Left forelimb (tissue), 1 donor: ENCODE results near the gene SORL1.
"Not testable (repeated sequence)": the region's sequence is repeated elsewhere in the genome, so short reads cannot be mapped to it uniquely, and the experiment has no call there.

Source experiments
- DNase-seq: peaks from one replicate; pipeline ENCODE4 v3.0.0-alpha.2; 2018; ENCODE audit warnings: low spot score

Gene SORL1

DNA sequence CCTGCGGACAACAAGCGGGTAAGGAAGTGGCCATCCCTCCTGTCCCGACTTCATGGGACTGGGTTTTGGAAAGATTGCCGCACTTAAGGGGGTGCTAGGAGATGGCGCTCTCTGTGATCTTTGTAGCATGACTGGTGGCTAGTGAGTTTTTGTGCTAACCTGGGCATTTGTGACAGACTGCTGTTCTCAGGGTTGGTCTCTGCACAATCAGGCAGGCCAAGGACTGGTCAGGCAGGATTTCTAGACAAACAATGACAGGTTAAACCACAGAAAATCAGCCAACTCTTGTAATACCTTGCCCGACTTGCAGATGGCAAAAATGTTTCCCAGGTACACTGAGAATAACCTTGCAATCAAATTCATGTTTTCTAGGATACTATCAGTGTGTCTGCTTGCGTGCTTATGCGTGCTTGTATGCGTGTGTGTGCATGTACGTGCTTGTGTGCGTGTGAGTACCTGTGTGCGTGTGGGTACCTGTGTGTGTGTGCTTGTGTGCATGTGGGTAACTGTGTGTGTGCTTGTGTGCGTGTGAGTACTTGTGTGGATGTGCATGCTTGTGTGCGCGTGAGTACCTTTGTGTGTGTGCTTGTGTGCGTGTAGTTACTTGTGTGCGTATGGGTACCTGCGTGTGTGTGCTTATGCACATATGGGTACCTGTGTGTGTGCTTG, 26.2 kb downstream of the SORL1 start:
- no peak for DNase-seq

- no peak for DNase-seq
Observed at GRCh38 chr11:121478895-121479697, 27.0 kb downstream of the SORL1 start.

DNA sequence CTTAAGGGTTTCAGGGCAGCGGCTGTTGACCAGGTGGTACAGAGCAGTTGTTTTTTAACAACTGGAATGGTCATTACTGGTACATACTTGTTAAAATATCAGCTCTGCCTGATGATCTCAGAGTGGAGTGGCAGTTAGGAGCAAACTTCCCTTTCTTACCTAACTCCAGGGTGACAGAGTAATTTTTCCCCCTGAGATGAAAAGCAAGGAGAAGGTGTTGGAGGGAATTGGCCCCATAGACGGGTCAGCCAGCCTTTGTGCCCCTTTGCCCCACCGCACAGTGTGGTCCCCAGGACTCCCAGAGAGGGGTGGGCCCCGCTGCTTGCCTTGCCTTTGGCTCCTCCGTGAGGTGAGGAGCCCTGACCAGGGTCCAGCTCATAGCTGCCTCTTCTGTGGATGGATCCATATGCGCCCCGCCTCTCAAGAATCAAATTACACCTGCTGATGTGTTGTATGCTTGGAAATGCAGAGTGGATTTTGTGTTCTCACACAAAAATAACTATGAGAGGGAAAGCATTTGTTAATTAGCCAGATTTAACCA, 27.7 kb downstream of the SORL1 start:
- no peak for DNase-seq

DNA sequence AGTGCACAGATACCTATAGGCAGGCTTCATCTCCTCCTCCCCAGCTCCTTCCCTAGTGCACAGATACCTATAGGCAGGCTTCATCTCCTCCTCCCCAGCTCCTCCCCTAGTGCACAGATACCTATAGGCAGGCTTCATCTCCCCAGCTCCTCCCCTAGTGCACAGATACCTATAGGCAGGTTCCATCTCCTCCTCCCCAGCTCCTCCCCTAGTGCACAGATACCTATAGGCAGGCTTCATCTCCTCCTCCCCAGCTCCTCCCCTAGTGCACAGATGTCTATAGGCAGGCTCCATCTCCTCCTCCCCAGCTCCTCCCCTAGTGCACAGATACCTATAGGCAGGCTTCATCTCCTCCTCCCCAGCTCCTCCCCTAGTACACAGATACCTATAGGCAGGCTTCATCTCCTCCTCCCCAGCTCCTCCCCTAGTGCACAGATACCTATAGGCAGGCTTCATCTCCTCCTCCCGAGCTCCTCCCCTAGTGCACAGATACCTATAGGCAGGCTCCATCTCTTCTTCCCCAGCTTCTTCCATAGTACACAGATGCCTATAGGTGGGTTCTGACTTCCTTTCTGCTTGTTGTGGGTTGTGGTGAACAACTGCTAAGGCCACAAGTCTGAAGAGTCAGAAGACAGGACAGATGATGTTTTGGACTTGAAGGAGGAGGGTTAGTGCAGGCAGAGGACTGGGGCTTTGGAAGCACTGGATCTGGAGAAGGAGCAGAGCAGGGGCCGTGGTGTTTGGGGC, 29.5 kb downstream of the SORL1 start:
- not testable (repeated sequence) for DNase-seq

- no peak for DNase-seq
Observed at GRCh38 chr11:121482231-121483129, 30.4 kb downstream of the SORL1 start.

- no peak for DNase-seq
Observed at GRCh38 chr11:121483805-121484480, 31.8 kb downstream of the SORL1 start.

- no peak for DNase-seq
Observed at GRCh38 chr11:121485216-121485615, 33.1 kb downstream of the SORL1 start.

DNA sequence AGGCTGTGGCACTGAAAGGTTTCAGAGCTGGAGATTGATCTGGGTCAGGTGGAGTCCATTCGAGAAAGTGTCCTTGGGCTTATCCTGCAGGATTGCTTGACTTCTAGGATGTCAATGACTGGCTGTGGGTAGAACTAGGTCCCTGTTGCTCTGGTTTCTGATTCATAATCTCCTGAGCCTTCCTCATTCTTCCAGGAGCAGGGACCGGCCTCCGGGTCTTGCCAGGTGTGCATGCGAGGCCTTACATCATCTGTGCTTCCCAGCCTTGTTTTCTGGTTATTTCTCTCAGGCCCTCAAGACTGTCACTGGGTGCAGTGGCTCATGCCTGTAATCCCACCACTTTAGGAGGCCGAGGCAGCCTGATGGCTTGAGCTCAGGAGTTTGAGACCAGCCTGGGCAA, 33.9 kb downstream of the SORL1 start:
- DNase-seq, result no peak

- DNase-seq, result no peak
Observed at GRCh38 chr11:121487191-121487590, 35.1 kb downstream of the SORL1 start.

DNA sequence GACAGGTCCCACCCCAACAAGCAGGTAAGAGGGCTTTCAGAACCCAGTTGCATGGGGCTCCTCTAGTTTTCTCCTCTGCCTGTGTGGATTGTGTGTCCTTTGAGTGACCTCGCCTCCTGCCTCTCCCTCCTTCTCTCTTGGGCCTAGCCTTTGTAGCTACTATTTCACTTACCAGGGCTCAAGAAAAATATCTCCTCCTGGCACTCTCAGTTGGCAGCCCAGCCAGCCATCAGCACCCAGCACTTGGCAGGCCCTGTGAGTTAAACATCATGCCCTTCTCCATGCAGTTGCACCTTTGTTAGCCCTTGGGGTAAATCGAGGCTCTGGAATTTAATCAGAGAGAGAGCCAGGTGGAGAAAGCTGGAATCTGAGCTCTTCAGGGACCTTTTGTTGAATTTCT, 36.1 kb downstream of the SORL1 start:
- DNase-seq, result no peak

DNA sequence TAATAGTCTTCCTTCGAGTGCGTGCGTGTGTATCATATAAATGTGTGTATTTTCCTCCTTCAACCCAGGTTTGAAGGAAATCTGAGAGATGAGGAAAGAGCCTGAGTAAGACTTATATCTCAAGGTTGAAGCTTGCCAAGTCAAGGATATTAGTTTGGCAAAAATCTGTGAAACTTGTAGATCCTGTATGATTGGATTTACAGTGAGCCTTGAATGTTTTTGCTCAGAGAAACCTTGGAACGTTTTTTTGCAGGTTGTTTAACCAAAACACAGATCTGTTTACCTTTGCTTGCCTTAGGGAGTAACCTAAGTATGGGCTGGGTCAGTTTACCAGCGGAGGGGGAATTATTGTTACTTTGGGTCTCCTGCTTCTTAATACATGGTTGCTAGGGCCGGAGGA, 36.5 kb downstream of the SORL1 start:
- no peak for DNase-seq

GRCh38 chr11:121489823-121490222, 37.7 kb downstream of the SORL1 start:
- no peak for DNase-seq

GRCh38 chr11:121494355-121495099, 42.4 kb downstream of the SORL1 start:
- no peak for DNase-seq

DNA sequence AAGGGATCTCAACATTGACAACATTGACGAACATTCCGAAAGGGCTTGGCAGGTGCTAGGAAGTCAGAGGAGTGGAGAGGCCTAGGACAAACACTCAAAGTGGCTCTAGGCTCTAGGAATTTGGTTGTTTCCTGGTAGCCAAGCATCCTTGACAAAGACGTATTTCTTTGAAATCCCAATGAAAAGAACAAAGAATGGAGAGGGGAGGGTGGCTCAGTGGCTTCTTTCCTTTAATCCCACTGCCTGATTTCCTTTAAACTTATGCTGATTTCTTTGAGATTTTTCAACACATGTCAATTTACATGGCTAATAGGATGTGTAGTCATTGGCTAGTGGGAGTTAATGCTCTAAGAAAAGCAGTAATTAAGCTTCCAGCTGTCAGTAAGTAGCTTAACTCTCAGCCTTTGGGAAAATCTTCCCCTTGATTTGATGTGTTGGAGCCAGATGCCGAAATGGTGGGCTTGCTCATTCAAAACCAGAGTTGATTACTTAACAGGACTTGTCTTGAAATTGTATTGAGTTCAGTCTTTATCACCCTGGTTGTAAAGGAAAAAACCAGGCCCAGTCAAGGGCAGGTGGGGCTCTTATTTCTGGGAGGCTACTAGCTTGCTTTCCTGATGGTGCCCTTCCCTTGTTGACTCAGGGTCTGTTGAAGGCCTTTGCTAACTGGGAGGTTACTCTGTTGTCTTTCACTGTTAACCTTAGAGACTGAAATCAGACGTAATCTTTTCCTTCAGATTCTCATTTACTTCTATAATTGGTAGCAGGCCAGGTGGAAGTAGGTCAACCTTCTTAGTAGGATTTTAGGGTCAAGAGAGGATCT, 45.3 kb downstream of the SORL1 start:
- DNase-seq, result no peak

DNA sequence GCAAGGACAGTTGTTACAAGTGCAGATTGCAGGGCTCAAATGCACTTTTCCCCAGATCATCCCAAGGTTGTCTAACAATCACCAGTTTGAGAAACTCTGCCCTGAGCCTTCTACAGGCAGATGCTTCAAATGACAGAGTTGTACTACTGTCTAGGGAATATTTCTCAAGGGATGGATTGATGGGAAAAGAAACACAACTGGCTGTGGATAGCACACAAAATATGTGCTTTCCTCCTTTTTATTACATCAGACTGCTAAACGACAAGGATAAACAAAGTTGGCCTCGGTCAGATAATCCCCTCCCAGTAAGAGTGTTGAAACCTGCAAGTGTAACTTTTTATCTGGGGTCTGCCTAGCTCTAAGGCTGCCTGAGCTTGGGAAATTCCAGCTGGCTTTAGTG, 47.3 kb downstream of the SORL1 start:
- DNase-seq, result no peak

DNA sequence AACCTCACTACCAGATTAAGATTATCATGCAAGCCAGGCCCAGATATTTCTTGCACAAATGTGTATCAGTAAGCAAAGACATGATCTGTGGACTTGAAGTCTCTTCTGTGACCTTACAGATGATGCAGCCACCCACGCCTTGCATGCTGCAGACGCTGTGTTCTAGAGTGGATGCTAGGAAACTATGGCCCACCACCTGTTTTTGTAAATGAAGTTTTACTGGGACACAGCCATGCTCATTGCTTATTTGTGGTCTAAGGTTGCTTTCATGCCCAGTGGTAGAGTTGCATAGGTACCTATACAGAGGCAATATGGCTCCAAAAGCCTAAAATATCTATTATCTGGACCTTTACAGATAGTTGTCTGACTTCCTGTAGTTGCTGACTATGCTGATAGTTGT, 48.2 kb downstream of the SORL1 start:
- no peak for DNase-seq

DNA sequence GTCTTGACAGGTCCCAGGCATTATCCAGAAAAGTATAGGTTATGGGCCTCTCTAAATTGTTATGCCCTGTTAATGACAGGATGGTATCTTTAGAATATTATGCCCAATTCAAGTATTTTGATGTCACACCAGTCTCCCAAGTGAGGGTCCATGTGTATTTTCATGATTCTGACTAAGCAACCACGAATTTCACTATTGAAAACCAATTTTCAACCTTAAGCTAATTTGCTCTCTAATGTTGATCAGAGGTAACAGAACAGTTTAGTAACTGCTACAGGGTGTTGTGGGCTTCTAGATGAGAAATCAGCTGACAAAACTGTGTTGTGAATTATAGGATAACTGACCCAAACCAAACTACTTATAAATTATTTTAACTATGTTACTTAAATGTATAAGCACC, 48.6 kb downstream of the SORL1 start:
- DNase-seq, result no peak

DNA sequence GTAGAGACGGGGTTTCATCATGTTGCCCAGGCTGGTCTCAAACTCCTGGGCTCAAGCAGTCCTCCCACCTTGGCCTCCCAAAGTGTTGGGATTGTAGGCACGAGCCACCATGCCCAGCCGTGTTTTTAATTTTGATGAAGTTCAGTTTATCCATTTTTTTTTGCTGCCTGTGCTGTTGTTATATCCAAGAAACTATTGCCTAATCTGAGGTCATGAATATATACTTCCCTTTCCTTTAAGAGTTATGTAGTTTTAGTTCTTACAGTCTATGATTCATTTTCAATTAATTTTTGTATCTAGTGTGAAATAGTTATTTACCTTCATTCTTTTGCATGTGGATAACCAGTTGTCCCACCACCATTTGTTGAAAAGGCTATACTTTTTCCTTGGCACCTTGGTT, 50.9 kb downstream of the SORL1 start:
- DNase-seq, result no peak

DNA sequence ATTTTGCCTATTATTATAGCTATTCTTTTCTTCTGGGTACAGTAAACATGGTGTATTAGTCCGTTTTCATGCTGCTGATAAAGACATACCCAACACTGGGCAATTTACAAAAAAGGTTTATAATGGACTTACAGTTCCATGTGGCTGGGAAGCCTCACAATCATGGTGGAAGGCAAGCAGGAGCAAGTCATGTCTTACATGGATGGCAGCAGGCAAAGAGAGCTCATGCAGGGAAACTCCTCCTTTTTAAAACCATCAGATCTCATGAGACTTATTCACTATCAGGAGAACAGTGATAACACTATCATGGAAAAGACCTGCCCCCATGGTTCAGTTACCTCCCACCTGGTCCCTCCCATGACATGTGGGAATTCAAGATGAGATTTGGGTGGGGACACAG, 54.1 kb downstream of the SORL1 start:
- not testable (repeated sequence) for DNase-seq
